ENCODE results near the gene CTDSPL. TPM values are rescaled to one million over a fixed set of nuclear protein-coding genes. Genes with fewer than 3 reads are reported as not detected.

CTDSPL gene
- total RNA-seq, 6 donors from 2014 or later: 35.6 to 78.1 (median 55.5) TPM

GRCh38 chr3:38027466-38028465, 166.1 kb downstream of the CTDSPL start:
- 90 to 91% methylated on average over 5 to 6 of the region's 6 CpGs for WGBS, 2 donors
- Histone ChIP-seq H3K4me1 (peaks cover 35 to 60% (median 40%) of the 10 kb centered on the region in 4 donors), H3K4me3 (peak overlapping the region in 1 of 4 donors; percentile 92), H3K9me3 (no peaks in the 10 kb centered on the region), H3K27ac (peak overlapping the region in 3 of 4 donors; percentile 86 to 88 (median 88)), H3K36me3 (no peaks in the 10 kb centered on the region), H3K27me3 (peaks cover 0 to 7% (median 0%) of the 10 kb centered on the region in 4 donors)
- no peak for TF ChIP-seq EP300 (IDR thresholded peaks at IDR 0.05)
- DNase-seq: no peak
- no peak for ATAC-seq (ENCODE audit: low FRiP score in 2 of 2)

GRCh38 chr3:38028621-38029361, 167.1 kb downstream of the CTDSPL start:
- Histone ChIP-seq H3K27me3 (peaks cover 0 to 7% (median 0%) of the 10 kb centered on the region in 4 donors), H3K4me3 (peak overlapping the region; percentile 74 to 92 (median 82)), H3K9me3 (no peaks in the 10 kb centered on the region), H3K36me3 (no peaks in the 10 kb centered on the region), H3K27ac (peak overlapping the region; percentile 72 to 88 (median 87)), H3K4me1 (peaks cover 26 to 50% (median 34%) of the 10 kb centered on the region in 4 donors)
- TF ChIP-seq POLR2A (IDR thresholded peaks at IDR 0.05): no peak
- no peak for TF ChIP-seq CTCF (IDR thresholded peaks at IDR 0.05)
- peak in 1 of 2 donors; percentile 89 for DNase-seq
- peak in 1 of 2 donors; percentile 28 for ATAC-seq (ENCODE audit: low FRiP score in 2 of 2)
- 28 to 51% methylated on average over 14 to 34 of the region's 45 CpGs for WGBS, 2 donors

GRCh38 chr3:38029400-38030125, 167.9 kb downstream of the CTDSPL start, which contains the start of gene PLCD1:
Gene PLCD1, minus strand, starts transcription at chr3:38029642. Its CDS starts 103 bp downstream, at chr3:38029539.
- H3K4me3 ChIP-seq: peak within 1 kb of the TSS; percentile 74 to 92 (median 82)
- DNase-seq (peak; percentile 86 to 95), ATAC-seq (ENCODE audit: low FRiP score in 2 of 2) (peak; percentile 56 to 82)
- H3K4me1 ChIP-seq: peaks cover 26 to 47% (median 34%) of the 10 kb centered on the region in 4 donors
- TF ChIP-seq POLR2AphosphoS5 (IDR thresholded peaks at IDR 0.05) (peak; percentile 37 to 76), EP300 (IDR thresholded peaks at IDR 0.05) (peak in 1 of 4 donors; percentile 50), POLR2A (IDR thresholded peaks at IDR 0.05) (peak in 3 of 4 donors; percentile 38 to 67 (median 51)), CTCF (IDR thresholded peaks at IDR 0.05) (no peak)
- H3K27ac ChIP-seq: peak within 1 kb of the TSS; percentile 72 to 88 (median 87)
- WGBS, 2 donors: 5% methylated on average over 4 of the region's 75 CpGs; no CpG with 5 or more reads in 1 of the 2 donors
- H3K27me3 ChIP-seq: peaks cover 0 to 7% (median 0%) of the 10 kb centered on the region in 4 donors
- no peaks in the 10 kb centered on the region for H3K9me3 ChIP-seq
- no peaks in the 10 kb centered on the region for H3K36me3 ChIP-seq

GRCh38 chr3:38030126-38031021, 168.7 kb downstream of the CTDSPL start:
- no peak for TF ChIP-seq CTCF (IDR thresholded peaks at IDR 0.05)
- TF ChIP-seq POLR2AphosphoS5 (IDR thresholded peaks at IDR 0.05): no peak
- no peak for TF ChIP-seq POLR2A (IDR thresholded peaks at IDR 0.05)
- no peak for TF ChIP-seq EP300 (IDR thresholded peaks at IDR 0.05)
- no peak for ATAC-seq (ENCODE audit: low FRiP score in 2 of 2)
- 42 to 65% methylated on average over 2 to 8 of the region's 8 CpGs for WGBS, 2 donors
- Histone ChIP-seq H3K9me3 (no peaks in the 10 kb centered on the region), H3K4me3 (peak overlapping the region; percentile 74 to 92 (median 82)), H3K36me3 (no peaks in the 10 kb centered on the region), H3K4me1 (peaks cover 24 to 44% (median 31%) of the 10 kb centered on the region in 4 donors), H3K27me3 (peaks cover 0 to 7% (median 0%) of the 10 kb centered on the region in 4 donors), H3K27ac (peak overlapping the region; percentile 72 to 88 (median 87))
- no peak for DNase-seq
